DOHH2 (cell line): Measurements from ENCODE around the gene UTP18.
"Not testable (repeated sequence)": the region's sequence is repeated elsewhere in the genome, so short reads cannot be mapped to it uniquely, and the experiment has no call there.

Source experiments
- H3F3A ChIP-seq: fragments of 200-600 bp; sonication (generic), shearing (Covaris generic); 2 replicates; pipeline ENCODE4 v1.6.0; 2016; ENCODE audit warnings: antibody characterized with exemption, mild to moderate bottlenecking; ENCODE audit not compliant: control insufficient read depth, insufficient read depth
- H3K27ac ChIP-seq: fragments of 200-600 bp; sonication (generic); 2 replicates; pipeline ENCODE4 v1.5.1; 2014; ENCODE audit warnings: low read depth, mild to moderate bottlenecking, low read length, moderate library complexity
- H3K27me3 ChIP-seq: fragments of 200-600 bp; sonication (generic); 2 replicates; pipeline ENCODE4 v1.6.1; 2014; ENCODE audit warnings: mild to moderate bottlenecking, low read length, mixed read lengths; ENCODE audit not compliant: control insufficient read depth
- H3K36me3 ChIP-seq: fragments of 200-600 bp; sonication (generic); 2 replicates; pipeline ENCODE4 v1.6.1; 2014; ENCODE audit warnings: mild to moderate bottlenecking, low read length, moderate library complexity, mixed read lengths; ENCODE audit not compliant: control insufficient read depth
- H3K4me1 ChIP-seq: fragments of 200-600 bp; sonication (generic); 2 replicates; pipeline ENCODE4 v1.6.1; 2014; ENCODE audit warnings: mild to moderate bottlenecking, low read length, mixed read lengths; ENCODE audit not compliant: control insufficient read depth
- H3K4me2 ChIP-seq: fragments of 200-600 bp; sonication (generic); 2 replicates; pipeline ENCODE4 v1.6.0; 2014; ENCODE audit warnings: mild to moderate bottlenecking, low read length, moderate library complexity
- H3K4me3 ChIP-seq: fragments of 200-600 bp; sonication (generic); 2 replicates; pipeline ENCODE4 v1.5.1; 2014; ENCODE audit warnings: mild to moderate bottlenecking, low read length, mixed read lengths
- H3K79me2 ChIP-seq: fragments of 200-600 bp; sonication (generic); 2 replicates; pipeline ENCODE4 v1.6.1; 2014; ENCODE audit warnings: mild to moderate bottlenecking, low read length, mixed read lengths; ENCODE audit not compliant: control insufficient read depth
- H3K9me2 ChIP-seq: fragments of 200-600 bp; sonication (generic); replicated peaks from 2 replicates; pipeline ENCODE4 v1.6.1; 2014; ENCODE audit warnings: mild to moderate bottlenecking, low read length, mixed read lengths; ENCODE audit not compliant: control insufficient read depth
- H3K9me3 ChIP-seq: fragments of 200-600 bp; sonication (generic); 2 replicates; pipeline ENCODE4 v1.6.1; 2014; ENCODE audit warnings: antibody characterized with exemption, low read length, mixed read lengths; ENCODE audit not compliant: control insufficient read depth, insufficient read depth
- H4K20me1 ChIP-seq: fragments of 200-600 bp; sonication (generic); 2 replicates; pipeline ENCODE4 v1.6.0; 2014; ENCODE audit warnings: low read depth, mild to moderate bottlenecking, antibody characterized with exemption, low read length, moderate library complexity; ENCODE audit not compliant: control insufficient read depth, insufficient read depth
- CTCF ChIP-seq: fragments of 200-600 bp; sonication (generic); IDR thresholded peaks from one replicate; pipeline ENCODE4 v1.5.1; 2014; ENCODE audit warnings: antibody characterized with exemption, mild to moderate bottlenecking, low read depth, low read length; ENCODE audit not compliant: poor library complexity, severe bottlenecking
- EZH2phosphoT487 ChIP-seq: fragments of 200-600 bp; sonication (generic); IDR thresholded peaks from 2 replicates; pipeline ENCODE4 v1.6.1; 2017; ENCODE audit warnings: borderline replicate concordance, mild to moderate bottlenecking, antibody characterized with exemption, low read length, moderate library complexity, mixed read lengths

UTP18 gene

GRCh38 chr17:51289696-51290111 lies 29.4 kb downstream of the UTP18 start:
- Histone ChIP-seq H3K36me3 (peaks cover 87% of the 10 kb centered on the region), H3K4me2 (no peak overlapping the region)

GRCh38 chr17:51294338-51294737 lies 34.0 kb downstream of the UTP18 start:
- not testable (repeated sequence) for H3K79me2 ChIP-seq, H4K20me1 ChIP-seq, H3F3A ChIP-seq, H3K4me2 ChIP-seq, H3K4me1 ChIP-seq, H3K9me2 ChIP-seq, H3K9me3 ChIP-seq, H3K4me3 ChIP-seq, H3K27me3 ChIP-seq, H3K27ac ChIP-seq
- peaks cover 80% of the 10 kb centered on the region for H3K36me3 ChIP-seq

More at GRCh38 chr17:51289696-51290111, 29.4 kb downstream of the UTP18 start:
- no peaks in the 10 kb centered on the region for H3F3A ChIP-seq
- no peaks in the 10 kb centered on the region for H3K4me1 ChIP-seq
- no peaks in the 10 kb centered on the region for H3K9me3 ChIP-seq
- TF ChIP-seq CTCF (no peak), EZH2phosphoT487 (no peak)
- no peaks in the 10 kb centered on the region for H3K79me2 ChIP-seq
- no peaks in the 10 kb centered on the region for H3K9me2 ChIP-seq
- H3K27ac ChIP-seq, result no peak overlapping the region
- no peaks in the 10 kb centered on the region for H4K20me1 ChIP-seq
- H3K27me3 ChIP-seq, result no peaks in the 10 kb centered on the region
- no peak overlapping the region for H3K4me3 ChIP-seq

DNA sequence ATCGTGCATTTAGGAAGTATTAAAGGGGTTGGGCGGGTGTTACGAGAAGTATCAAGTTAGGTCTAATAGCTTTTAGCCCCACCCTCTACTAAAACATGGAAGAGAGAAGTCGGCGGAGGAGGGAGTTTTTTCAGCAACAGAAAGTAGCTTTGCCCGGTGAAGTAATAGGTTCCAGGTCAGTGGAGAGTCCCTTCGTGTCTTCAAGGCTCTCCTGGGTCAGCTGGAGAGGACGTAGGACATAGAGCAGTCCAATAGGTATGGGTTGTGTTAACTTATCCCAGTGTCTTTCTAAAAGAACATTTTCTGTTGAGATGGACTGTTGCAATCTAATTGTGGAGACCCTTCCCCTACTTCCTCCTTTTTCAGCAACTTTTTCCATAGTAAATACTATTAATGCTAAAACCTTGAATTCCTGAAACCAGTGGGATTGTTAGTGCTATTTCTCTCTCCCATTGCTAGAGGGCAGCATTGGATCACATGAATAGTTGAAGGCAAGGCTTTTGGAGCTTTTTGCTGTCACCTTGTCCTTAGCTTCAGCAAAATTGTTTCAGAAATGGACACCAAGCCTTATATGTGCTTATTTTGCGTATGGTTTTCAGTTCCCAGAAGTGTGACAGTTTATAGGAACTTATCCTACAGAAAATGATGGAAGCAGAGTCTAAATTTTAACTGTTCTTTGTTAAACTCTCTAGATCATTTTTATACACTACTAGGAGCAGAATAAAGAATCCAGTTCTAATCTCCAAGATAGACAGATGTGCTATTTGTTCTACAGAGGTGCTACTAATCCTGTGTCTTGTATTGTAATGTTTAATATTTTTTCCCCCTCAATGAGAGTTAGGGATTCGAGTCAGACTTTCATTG lies 38.4 kb downstream of the UTP18 start:
- Histone ChIP-seq H3F3A (peaks cover 4% of the 10 kb centered on the region; the same call in 1 of the 2 replicates), H3K4me3 (no peak overlapping the region), H3K36me3 (peaks cover 42% of the 10 kb centered on the region), H3K27me3 (no peaks in the 10 kb centered on the region), H3K4me1 (no peaks in the 10 kb centered on the region), H3K27ac (no peak overlapping the region), H4K20me1 (no peaks in the 10 kb centered on the region), H3K79me2 (no peaks in the 10 kb centered on the region), H3K9me3 (no peaks in the 10 kb centered on the region), H3K9me2 (no peaks in the 10 kb centered on the region), H3K4me2 (no peak overlapping the region)
- peak; percentile 75 for TF ChIP-seq CTCF
- TF ChIP-seq EZH2phosphoT487, result no peak

DNA sequence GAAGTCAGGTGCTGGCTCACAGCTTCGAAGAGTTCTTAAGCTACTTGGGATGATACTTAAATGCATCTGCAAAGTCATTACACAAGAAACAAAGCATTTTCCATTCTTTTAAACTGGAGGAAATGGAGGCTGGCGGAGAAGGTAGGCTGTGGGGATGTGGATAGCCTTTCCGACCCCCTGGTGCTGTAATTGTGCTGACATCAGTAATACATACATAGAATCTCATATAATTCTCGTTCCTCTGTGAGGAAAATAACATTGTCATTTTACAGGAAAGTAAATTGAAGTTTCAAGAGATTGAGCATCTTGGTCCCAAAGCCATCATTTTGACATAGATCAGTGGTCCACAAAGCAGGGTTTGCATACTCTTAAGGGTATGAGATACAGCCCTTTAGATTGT lies 39.5 kb downstream of the UTP18 start:
- TF ChIP-seq EZH2phosphoT487, result no peak
- TF ChIP-seq CTCF, result no peak
- Histone ChIP-seq H3K79me2 (no peaks in the 10 kb centered on the region), H4K20me1 (no peaks in the 10 kb centered on the region), H3K9me2 (no peaks in the 10 kb centered on the region), H3K4me1 (no peaks in the 10 kb centered on the region), H3K36me3 (peaks cover 38% of the 10 kb centered on the region), H3F3A (peaks cover 4% of the 10 kb centered on the region; the same call in 1 of the 2 replicates), H3K4me3 (no peak overlapping the region), H3K27me3 (no peaks in the 10 kb centered on the region), H3K27ac (no peak overlapping the region), H3K9me3 (no peaks in the 10 kb centered on the region), H3K4me2 (no peak overlapping the region)
